22Rv1 (cell line): Measurements from ENCODE around the gene DCLK2.

ENCODE experiments used
- H3K27ac ChIP-seq: fragments of 450-650 bp; 2 replicates; pipeline ENCODE4 v1.5.1; 2017
- ZFX ChIP-seq: fragments of 450-650 bp; IDR thresholded peaks from 2 replicates; pipeline ENCODE4 v1.6.1; 2017; ENCODE audit warnings: antibody characterized with exemption, borderline replicate concordance
- TF ChIP-seq, protein P1 (sequence below): fragments of 450-650 bp; IDR thresholded peaks from 2 replicates; pipeline ENCODE4 v1.5.1; 2017; ENCODE audit warnings: mild to moderate bottlenecking

Gene DCLK2

DNA sequence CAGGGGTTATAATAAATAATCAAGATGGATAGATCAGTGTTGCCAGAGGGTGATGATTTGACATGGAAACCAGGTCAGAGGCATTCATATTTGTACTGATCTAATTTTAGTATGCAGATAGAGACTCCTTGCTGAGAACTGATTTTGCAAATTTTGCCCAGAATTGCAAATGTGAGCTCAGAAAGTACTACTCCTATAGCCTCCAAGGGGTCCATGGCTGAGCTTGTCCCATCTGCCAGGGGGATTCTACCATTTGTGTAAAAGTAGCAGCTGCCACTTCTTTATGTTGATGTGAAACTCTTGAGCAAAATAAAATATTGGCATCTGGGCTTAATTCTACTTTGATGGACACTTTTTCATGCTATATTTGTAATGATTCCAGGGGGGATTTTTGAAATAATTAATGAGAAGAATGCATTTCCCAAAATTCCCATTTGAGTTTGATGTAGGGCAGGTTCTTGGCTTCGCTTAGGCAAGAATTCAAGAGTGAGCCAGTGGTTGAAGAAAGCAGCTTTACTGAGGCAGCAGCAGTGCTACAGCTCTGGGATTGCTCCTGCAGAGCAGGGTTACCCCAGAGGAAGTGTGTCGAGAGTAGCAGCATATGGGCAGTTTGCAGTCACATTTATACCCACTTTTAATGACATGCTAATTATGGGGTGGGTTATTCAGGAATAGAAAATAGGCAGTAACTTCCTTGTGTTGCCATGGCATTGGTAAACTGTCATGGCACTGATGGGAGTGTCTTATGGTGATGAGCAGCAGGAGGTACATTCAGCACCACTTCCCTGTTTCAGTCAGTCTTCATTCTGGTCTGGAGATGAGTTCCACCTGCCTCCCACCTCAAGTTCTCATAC lies 38.7 kb upstream of the DCLK2 start:
- TF ChIP-seq ZFX, result no peak
- TF ChIP-seq, protein P1, sequence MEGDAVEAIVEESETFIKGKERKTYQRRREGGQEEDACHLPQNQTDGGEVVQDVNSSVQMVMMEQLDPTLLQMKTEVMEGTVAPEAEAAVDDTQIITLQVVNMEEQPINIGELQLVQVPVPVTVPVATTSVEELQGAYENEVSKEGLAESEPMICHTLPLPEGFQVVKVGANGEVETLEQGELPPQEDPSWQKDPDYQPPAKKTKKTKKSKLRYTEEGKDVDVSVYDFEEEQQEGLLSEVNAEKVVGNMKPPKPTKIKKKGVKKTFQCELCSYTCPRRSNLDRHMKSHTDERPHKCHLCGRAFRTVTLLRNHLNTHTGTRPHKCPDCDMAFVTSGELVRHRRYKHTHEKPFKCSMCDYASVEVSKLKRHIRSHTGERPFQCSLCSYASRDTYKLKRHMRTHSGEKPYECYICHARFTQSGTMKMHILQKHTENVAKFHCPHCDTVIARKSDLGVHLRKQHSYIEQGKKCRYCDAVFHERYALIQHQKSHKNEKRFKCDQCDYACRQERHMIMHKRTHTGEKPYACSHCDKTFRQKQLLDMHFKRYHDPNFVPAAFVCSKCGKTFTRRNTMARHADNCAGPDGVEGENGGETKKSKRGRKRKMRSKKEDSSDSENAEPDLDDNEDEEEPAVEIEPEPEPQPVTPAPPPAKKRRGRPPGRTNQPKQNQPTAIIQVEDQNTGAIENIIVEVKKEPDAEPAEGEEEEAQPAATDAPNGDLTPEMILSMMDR, result no peak
- H3K27ac ChIP-seq, result no peak overlapping the region

DNA sequence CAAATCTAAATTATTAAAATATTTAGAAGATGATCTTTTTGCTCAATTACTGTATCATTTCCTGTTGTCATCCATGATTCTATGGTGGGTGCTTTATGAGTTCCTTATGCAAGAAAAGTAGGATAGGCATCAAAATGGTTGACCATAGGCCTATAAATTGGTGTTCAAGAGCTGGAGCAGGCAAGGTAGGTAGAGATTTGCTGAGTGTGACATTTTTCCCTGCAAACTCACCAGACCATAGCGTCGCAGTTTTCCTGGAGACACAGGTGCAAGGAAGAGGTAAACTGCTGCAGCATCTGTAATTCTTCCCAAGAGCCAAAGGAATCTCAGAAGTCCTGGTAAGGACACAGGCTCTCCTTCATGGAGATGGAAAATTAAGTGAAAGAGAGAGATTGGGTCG lies 33.7 kb upstream of the DCLK2 start:
- TF ChIP-seq ZFX, result no peak
- TF ChIP-seq, protein P1, result no peak
- H3K27ac ChIP-seq, result no peak overlapping the region

DNA sequence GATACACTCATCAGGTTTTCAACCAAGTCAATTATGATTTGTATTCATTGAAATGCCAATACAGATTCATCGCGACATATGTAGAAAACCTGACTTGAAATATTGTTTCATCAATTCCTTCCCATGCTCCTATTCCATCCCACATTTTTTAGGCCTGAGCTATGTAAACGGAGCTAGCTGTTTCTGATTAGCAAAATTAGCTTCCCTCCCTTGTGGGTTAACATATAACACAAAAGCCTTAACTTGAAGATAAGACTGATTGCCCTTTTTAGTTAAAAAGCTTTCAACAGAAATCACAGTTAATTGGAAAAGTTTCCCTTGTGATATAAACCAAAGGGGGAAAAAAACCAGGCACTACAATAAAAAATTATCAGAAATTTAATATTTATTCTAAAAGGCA lies 32.8 kb upstream of the DCLK2 start:
- H3K27ac ChIP-seq, result no peak overlapping the region
- no peak for TF ChIP-seq ZFX
- TF ChIP-seq, protein P1, result no peak

DNA sequence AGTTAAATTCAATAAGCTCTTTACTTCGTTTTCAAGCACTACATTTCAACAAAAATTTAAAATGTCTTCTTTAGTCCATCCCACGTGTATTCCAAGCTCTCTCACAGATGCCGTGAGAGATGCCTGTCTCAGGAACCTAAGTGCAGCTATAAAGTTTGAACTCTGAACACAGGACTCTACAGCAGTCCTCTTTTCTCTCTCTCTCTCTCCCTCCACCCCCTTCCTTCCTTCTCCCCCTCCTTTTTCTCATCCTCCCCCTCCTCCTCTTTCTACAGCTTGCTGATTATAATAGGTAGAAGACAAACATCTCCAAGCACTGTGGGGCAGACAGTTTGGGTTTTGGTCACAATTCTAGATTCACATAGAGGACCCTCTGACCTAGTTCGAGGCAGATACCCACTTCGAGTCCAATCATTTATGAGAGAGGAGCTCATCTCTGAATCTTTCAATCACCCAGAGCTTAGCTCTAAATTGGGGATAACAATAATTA lies 31.5 kb upstream of the DCLK2 start:
- TF ChIP-seq, protein P1, result no peak
- no peak for TF ChIP-seq ZFX

DNA sequence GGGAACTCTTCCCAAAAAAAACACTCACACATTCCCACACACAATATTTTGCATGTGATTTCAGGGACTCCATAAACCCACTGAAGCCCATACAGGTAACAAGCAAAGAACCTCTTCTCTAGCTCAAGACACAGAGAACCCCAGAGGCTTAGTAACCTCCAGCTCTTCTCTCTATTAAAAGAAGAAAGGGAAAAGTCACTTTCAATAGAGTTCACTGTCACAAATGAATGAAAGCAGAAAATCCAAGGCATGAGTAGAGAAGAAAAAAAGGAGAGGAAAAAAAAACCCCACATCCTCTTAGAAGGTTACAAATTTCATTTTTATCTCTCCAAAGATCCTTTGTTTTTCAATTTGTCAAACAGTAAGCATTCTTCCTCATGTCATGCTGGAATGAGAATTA lies 30.7 kb upstream of the DCLK2 start:
- no peak overlapping the region for H3K27ac ChIP-seq
- TF ChIP-seq, protein P1, result no peak
- TF ChIP-seq ZFX, result no peak

More for the DNA sequence above, 31.5 kb upstream of the DCLK2 start:
- H3K27ac ChIP-seq, result no peak overlapping the region

DNA sequence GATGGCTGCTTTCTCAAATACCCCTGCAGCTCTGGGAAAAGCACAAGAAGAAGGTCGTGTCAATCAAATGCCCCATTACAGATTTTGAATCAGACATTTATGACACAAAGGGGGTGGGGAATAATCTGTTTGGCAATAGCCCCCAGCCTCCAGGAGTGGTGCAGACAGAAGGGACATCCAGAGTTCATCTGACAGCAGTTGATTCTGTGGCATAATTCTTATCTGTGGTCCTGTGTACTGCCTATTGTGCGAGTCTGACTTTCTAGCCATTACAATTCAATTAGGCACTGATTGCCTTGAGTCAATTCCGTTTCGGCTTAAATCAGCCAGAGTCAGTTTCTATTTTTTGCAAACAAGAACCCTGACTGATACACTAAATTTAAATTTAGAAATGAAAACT lies 28.6 kb upstream of the DCLK2 start:
- TF ChIP-seq, protein P1, result no peak
- no peak for TF ChIP-seq ZFX
- no peak overlapping the region for H3K27ac ChIP-seq

DNA sequence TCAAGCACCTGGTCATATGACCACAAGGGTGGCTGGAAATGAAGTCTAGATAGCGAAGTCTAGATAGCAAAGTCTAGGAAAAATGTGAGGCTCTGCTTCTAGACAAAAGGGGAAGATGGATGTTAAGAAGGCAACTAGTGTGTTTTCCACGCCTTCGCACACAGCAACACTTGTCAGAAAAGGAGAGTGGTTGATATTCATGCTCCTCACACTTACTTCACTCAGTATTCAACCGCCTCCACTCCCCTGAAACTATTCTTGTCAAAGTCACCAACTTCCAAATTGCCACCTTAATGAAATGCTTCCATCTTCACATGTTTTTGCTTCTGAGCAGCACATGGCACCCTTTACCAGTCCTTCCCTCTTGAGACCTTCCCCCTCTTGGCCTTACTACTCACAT lies 27.7 kb upstream of the DCLK2 start:
- H3K27ac ChIP-seq, result no peak overlapping the region
- TF ChIP-seq, protein P1, result no peak
- no peak for TF ChIP-seq ZFX
